GM21381 (cell line): Measurements from ENCODE around the gene KRT76.

Experiments
- ATAC-seq: cut with Tn5 transposase; IDR thresholded peaks from one replicate; pipeline ENCODE4 v1.9.1; 2021; ENCODE audit warnings: mild to moderate bottlenecking, moderate library complexity; ENCODE audit not compliant: unreplicated experiment

Gene KRT76

DNA sequence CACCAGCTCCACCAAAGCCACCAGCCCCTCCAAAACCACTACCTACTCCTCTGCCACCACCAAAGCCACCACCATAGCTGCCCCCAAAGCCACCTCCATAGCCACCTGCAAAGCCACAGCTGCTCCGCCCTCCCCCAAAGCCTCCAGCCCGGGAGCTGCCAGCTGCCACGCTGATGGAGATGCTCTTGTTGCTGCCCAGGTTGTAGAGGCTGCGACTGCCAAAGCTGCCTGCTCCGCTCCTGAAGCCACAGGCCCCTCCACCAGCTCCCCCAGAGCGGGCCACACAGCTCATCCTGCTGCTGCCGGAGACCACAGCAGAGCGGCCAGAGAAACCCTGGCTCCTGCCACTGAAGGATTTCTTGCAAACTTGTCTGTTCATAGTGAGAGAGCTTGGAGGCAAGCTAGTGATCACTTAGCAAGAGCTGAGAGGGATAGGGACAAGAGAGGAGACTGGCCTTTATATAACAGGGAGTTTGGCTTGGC lies at the start of gene KRT76:
Gene KRT76, minus strand, starts transcription at position 433 of the 483 bp plus-strand sequence. Its CDS starts 54 bp downstream, at position 379.
- ATAC-seq: no peak

DNA sequence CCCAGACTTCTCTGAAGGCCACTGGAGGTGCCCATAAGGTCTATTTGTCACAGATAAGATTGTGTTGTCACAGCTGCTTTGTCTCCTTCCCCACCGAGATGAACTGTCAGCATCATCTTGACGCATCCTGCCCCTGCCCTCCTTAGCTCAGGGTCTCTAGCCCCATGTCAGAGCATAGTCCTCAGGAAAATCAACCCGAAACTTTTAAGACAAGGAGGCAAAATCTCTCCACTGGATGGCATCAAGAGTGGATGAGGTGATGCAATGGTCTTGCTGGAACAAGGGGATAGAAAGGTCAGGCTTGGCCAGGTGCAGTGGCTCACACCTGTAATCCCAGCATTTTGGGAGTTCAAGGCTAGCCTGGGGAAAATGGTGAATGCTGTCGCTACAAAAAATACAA lies 48.8 kb upstream of the KRT76 start:
- no peak for ATAC-seq

DNA sequence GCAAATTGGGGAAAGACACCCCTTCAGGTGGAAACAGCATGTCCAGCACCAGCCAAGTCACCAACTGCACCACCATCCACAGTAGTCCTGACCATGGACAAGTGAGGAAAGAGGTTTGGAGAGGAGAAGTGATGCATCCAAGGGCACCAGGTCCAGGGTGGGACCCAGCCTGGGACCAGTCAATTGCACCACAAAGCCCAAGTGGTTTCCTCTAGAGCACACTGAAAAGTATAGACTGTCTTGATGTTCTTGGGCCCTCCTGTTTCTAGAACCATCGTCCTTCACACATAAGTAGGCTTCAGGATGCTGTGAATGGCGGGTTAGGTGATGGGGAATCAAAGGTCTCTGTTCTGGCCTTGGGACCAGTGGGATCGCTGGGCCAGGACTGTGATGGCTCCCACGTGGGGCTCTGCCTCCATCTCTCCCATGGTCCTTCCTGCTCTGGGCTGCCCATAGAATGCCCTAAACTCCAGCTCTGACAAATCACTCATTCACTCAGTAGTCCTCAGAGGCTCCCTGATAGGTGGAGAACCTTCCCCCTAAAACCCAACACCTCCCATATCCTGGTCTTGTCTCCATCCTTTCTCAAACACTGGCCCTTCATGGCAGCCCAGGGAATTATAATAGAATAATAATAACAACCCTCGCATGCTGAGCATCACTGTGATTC lies 47.7 kb upstream of the KRT76 start:
- no peak for ATAC-seq

DNA sequence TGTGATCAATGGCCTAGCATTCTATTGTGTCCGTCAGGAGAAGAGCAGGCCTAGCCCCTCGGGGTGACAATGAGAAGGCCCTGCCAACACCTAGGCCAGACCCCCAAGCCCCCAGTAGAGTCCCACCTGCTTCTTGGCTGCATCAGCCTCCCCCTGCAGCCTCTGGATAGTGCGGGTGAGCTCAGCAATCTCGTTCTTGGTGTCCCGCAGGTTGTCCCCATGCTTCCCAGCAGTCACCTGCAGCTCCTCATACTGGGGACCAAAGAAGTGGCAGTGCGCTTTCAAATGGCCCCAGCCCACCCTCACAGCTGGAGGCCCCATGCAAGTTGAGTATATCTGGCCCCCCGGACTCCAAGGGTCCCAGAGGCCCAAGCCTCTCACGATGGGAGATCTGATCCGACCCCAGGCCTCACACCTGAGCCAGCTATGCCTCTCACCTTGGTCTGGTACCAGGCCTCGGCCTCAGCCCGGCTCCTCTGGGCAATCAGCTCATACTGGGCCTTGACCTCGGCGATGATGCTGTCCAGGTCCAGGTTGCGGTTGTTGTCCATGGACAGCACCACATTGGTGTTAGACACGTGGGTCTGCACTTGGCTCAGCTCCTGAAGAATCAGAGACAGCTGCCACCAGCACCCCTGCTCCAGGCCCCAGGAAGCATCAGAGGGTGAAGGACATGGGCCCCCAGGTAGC lies 46.8 kb upstream of the KRT76 start:
- ATAC-seq: no peak

DNA sequence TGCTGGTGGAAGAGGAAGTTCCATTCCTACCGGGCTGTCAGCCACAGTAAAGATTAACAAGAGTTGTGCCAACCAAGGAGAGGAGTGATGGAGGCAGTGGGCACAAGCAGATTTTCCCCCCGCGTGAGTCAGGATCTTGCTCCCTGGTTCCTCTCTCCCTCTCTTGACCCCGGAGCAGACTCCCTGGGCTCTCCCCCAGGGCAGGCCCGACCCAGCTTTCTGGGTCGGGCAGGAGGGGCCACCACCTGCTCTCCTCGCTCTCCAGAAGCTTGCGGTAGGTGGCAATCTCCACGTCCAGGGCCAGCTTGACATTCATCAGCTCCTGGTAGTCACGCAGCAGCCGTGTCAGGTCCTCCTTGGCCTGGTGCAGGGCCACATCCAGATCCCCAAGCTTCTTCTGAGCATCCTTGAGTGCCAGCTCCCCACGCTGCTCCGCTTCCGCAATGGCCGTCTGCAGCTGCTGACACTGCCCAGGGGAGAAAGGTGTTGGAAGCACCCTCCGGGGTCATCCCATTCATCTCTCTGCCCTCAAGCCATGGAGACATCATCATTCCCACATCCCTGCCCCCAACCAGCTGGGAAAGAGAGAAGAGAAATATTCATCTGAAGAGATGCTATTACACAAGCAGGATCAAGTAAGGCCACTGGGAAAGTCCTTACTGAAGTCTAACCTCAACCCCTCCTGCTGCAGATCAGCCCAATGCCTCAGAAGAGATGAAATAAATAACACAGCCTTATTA lies 45.8 kb upstream of the KRT76 start:
- no peak for ATAC-seq

GRCh38 chr12:52821826-52822660 lies 44.9 kb upstream of the KRT76 start:
- no peak for ATAC-seq

DNA sequence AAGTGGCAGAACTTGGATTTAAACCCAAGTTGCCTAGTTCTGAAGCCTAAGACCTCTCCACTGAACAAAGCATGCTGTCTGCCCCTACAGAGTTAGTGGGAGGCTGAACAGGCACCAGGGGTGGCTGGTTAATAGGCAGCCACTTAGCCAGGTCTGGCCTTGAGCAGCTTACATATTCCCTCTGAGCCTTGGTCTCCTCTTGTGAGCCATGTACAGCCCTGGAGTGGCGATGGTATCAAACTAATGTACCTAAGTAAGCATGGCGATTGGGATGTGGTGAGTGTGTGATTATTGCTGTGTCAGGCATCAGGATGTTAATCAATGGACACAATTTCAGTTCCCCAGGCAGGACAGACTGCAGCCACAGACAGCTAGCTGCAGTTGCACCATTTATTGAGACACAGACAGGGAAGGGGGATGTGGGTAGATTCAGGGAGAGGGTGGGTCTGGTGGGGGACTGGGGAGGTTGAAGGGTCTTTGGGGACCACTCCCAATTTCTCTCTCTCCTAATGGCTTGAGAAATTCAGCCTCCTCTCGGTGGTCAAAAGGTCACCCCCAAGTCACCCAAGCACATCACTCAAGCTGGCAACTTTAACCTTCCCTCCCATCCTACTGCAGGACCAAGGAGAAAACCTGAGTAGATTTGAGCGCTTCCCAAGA lies 44.1 kb upstream of the KRT76 start:
- ATAC-seq: no peak

- ATAC-seq: no peak
Measured at GRCh38 chr12:52820521-52820920, 43.4 kb upstream of the KRT76 start.

GRCh38 chr12:52819731-52820510 lies 42.8 kb upstream of the KRT76 start:
- no peak for ATAC-seq

DNA sequence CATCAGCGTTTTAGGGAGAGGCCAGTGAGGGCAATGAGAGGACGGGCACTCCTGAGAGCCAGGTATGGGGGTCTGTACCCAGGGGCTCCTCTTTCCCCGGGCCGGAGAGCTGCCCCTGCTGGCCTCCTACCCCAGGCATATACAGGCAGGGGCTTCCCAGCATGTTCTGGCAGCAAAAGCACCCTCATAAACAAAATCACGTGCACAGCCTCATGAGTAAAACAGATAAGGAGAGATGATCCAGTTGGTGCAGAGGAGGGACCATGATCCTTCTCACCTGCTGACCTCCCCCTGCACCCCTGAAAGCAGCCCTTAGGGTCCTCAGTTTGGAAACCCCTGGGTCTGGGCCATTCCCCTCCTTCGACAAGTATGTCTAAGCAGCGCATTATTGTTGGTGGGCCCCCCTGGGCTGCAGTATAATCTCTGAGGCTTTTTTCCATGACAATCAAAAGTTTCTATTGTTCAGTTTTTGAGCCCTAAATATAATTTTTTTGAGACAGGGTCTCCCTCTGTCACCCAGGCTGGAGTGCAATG lies 41.8 kb upstream of the KRT76 start:
- ATAC-seq: no peak

DNA sequence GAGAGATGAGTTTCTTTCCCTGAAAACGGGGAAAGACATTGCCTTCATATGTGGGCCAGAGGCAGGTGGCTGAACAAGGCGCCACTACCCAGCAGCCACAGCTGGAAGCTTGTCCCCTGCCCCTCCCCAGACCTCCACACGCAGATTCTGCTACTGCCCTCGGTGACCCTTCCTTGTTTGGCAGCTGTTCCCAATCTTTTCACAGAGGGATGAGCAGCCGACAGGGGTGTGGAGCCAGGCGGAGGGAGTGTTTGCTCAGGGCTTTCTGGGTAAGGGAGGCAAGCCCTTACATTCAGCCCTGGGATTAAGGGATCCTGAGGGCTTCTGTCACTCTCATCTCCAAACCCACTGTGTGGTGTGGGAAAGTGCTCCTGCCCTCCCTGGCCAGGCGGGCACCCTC lies 41.2 kb upstream of the KRT76 start:
- no peak for ATAC-seq

DNA sequence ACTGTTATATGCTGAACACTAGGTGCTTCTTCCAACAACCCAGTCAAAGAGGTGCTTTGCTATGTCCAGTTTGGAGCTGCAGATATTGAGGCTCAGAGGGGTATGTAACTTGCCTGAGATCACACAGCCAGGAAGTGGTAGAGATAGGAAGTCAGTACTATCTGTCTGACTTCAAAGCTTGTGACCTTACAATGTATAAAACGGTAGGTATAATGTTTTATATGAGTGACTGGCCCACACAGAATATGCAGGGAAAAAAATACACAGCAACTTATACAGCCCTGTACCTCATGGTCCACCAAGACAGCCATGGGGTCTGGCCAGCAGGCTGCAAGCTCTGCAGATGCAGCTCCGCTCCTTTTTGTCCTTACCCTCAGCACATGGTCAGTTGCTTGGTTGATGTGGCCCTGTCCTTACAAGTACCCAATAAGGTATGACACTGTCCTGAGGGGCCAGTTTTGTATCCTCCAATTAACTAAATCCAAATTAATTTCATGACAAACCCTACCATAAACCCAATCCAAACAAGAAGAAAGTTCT lies 40.6 kb upstream of the KRT76 start:
- ATAC-seq: no peak

- ATAC-seq: no peak
Measured at GRCh38 chr12:52817003-52817698, 40.0 kb upstream of the KRT76 start.

GRCh38 chr12:52815676-52816588 lies 38.8 kb upstream of the KRT76 start:
- no peak for ATAC-seq

GRCh38 chr12:52815161-52815560 lies 38.0 kb upstream of the KRT76 start:
- ATAC-seq: no peak

- ATAC-seq: no peak
Measured at GRCh38 chr12:52814710-52815155, 37.6 kb upstream of the KRT76 start.
